Neutrophil (primary cell): ENCODE results near the gene LDLRAD3.

ENCODE experiments used
- H3K27ac ChIP-seq: fragments of 200-600 bp; sonication (generic); 2 replicates; pipeline ENCODE4 v1.5.1; 2016; ENCODE audit warnings: mild to moderate bottlenecking, moderate library complexity
- H3K27me3 ChIP-seq: fragments of 200-600 bp; sonication (generic); 2 replicates; pipeline ENCODE4 v1.6.0; 2016; ENCODE audit warnings: mild to moderate bottlenecking
- H3K36me3 ChIP-seq: fragments of 200-600 bp; sonication (generic); 2 replicates; pipeline ENCODE4 v1.5.1; 2017
- H3K4me1 ChIP-seq, 2 experiments: fragments of 200-600 bp in 1 of 2; sonication (generic) in 1 of 2; 1 replicate in 1 of 2; 2 replicates in 1 of 2; pipeline versions ENCODE4 v1.5.1 to v1.6.1; 2013 to 2016; ENCODE audit warnings: low read depth in 1 of 2, low read length in 1 of 2, mild to moderate bottlenecking in 1 of 2, moderate library complexity in 1 of 2; ENCODE audit not compliant: control insufficient read depth in 1 of 2, insufficient read depth in 1 of 2
- H3K4me3 ChIP-seq, 2 experiments: fragments of 200-600 bp in 1 of 2; sonication (generic) in 1 of 2; 1 replicate in 1 of 2; 2 replicates in 1 of 2; pipeline ENCODE4 v1.5.1; 2013 to 2016; ENCODE audit warnings: low read depth in 1 of 2, low read length in 1 of 2, mild to moderate bottlenecking in 1 of 2, moderate library complexity in 1 of 2
- H3K9me3 ChIP-seq: fragments of 200-600 bp; sonication (generic); 2 replicates; pipeline ENCODE4 v1.5.1; 2016
- TF ChIP-seq, protein P1 (sequence below): fragments of 200-600 bp; sonication (generic); IDR thresholded peaks from 2 replicates; pipeline ENCODE4 v1.5.1; 2016; ENCODE audit warnings: antibody characterized with exemption

Gene LDLRAD3

DNA sequence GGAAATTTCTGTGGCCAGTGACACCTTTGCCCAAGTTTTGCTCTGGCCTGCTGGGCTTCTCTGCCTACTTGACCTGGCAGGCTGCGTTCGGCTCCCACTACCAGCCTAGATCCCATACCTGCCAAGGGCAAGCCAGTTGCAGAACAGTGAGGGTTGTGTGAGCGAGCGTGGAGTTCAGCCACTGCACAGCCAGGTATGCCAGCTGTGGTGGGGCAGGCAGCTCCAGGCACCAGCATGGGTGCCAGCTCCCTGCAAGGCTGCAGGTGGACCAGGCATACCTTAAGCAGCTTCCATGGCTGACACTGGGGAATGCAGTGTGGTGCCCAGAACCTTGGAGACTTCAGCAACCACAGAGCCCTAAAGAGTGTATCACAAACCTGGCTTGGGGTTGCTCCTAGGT, 133.5 kb downstream of the LDLRAD3 start:
- no peaks in the 10 kb centered on the region for H3K27me3 ChIP-seq
- no peak overlapping the region for H3K27ac ChIP-seq
- no peaks in the 10 kb centered on the region for H3K4me1 ChIP-seq
- H3K36me3 ChIP-seq, result no peaks in the 10 kb centered on the region
- H3K9me3 ChIP-seq, result no peaks in the 10 kb centered on the region
- no peak overlapping the region for H3K4me3 ChIP-seq
- TF ChIP-seq, protein P1, sequence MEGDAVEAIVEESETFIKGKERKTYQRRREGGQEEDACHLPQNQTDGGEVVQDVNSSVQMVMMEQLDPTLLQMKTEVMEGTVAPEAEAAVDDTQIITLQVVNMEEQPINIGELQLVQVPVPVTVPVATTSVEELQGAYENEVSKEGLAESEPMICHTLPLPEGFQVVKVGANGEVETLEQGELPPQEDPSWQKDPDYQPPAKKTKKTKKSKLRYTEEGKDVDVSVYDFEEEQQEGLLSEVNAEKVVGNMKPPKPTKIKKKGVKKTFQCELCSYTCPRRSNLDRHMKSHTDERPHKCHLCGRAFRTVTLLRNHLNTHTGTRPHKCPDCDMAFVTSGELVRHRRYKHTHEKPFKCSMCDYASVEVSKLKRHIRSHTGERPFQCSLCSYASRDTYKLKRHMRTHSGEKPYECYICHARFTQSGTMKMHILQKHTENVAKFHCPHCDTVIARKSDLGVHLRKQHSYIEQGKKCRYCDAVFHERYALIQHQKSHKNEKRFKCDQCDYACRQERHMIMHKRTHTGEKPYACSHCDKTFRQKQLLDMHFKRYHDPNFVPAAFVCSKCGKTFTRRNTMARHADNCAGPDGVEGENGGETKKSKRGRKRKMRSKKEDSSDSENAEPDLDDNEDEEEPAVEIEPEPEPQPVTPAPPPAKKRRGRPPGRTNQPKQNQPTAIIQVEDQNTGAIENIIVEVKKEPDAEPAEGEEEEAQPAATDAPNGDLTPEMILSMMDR, result no peak

DNA sequence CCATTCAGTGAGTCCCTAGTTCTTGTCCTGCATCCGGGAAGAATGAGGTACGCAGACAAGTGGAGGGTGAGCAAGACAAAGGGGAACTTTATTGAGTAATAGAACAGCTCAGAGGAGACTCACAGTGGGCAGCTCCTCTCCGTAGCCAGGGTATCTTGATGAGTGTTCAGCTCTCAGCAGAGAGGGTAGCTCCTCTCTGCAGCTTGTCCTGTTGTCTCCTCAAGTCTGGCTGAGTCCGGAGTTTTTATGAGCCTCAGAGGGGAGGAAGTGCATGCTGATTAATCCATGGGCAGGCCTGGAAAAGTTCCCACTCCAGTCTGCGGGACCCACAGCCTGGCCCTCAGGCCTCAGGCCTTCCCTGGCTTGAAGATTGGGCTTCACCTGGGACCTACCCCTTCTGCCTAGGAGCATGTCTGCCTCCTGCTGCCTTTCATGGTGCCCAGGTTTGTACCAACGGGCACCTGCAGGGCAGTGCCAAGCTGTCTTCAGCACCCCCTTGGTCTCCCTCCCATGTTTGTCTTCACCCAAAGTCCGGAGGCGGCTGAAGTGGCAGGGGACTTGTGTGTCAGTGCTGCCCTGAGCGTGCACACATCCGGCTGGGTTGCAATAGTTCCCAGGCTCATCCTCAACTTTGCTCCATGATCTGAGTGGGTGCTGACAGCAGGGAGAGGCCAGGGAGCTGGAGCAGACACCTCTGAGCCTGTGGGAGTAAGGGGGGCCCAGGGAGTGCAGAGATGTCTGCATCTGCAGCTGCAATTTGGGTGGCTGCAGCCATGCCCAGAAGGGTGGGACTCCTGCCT, 134.2 kb downstream of the LDLRAD3 start:
- Histone ChIP-seq H3K9me3 (no peaks in the 10 kb centered on the region), H3K27ac (no peak overlapping the region), H3K27me3 (no peaks in the 10 kb centered on the region), H3K36me3 (no peaks in the 10 kb centered on the region), H3K4me3 (no peak overlapping the region), H3K4me1 (no peaks in the 10 kb centered on the region)
- TF ChIP-seq, protein P1, result no peak

DNA sequence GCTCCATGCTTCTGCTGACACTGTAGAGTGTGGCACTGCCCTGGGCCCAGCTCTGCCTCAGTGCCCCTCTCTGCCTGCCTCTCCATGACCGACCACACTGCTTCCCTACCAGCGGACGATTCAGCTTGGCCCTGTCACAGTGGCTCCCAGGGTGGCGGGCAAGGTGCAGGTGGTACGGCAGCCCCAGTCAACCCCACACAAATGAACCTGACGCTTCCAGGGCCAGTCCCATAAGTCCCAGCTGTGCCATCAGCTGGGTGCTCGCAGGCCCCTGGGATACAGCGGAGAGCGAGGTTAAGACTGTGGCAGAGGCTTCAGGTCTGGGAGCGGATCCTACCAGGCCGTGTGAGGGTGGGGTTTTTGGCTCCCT, 134.8 kb downstream of the LDLRAD3 start:
- TF ChIP-seq, protein P1, result no peak
- Histone ChIP-seq H3K36me3 (no peaks in the 10 kb centered on the region), H3K27me3 (no peaks in the 10 kb centered on the region), H3K4me3 (no peak overlapping the region), H3K27ac (no peak overlapping the region), H3K4me1 (no peaks in the 10 kb centered on the region), H3K9me3 (no peaks in the 10 kb centered on the region)

DNA sequence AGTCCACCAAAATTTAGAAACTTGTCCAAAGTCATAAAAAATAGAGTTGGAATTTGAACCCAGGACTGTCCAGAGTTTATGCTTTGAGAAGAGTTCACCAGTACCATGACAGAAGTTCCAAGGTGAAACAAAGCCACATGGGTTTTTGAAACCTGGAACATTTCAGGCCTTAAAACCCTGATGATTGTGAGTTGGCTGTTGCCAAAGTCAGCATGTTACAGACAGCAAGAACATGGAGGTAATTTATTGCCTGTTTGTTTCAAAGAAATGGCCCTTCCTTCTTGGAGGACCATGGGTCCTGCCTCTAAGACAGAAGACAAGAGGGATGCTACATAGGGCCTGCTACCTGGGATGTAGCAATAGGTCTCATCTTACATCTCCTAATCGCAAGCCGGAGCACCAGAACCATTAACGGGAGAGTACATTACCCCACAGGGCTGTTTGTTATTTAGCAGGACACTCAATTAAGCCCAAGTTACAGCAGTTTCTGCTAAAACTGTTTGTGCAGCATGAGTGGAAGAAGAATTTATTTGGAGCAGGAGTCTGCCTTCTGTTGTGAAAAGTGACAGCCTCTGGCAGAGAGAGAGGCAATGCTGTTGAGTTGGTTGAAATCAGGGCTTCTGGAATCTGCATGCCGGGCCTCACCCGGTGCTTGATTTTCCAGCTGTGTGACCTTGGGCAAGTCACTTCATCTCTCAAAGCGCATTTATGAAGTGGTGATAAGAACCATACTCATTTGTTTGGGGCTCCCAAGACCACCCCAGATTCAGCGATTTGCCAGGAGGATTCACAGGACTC, 136.2 kb downstream of the LDLRAD3 start:
- Histone ChIP-seq H3K27me3 (no peaks in the 10 kb centered on the region), H3K27ac (no peak overlapping the region), H3K4me3 (no peak overlapping the region), H3K9me3 (no peaks in the 10 kb centered on the region), H3K36me3 (no peaks in the 10 kb centered on the region), H3K4me1 (no peaks in the 10 kb centered on the region)
- TF ChIP-seq, protein P1, result no peak

DNA sequence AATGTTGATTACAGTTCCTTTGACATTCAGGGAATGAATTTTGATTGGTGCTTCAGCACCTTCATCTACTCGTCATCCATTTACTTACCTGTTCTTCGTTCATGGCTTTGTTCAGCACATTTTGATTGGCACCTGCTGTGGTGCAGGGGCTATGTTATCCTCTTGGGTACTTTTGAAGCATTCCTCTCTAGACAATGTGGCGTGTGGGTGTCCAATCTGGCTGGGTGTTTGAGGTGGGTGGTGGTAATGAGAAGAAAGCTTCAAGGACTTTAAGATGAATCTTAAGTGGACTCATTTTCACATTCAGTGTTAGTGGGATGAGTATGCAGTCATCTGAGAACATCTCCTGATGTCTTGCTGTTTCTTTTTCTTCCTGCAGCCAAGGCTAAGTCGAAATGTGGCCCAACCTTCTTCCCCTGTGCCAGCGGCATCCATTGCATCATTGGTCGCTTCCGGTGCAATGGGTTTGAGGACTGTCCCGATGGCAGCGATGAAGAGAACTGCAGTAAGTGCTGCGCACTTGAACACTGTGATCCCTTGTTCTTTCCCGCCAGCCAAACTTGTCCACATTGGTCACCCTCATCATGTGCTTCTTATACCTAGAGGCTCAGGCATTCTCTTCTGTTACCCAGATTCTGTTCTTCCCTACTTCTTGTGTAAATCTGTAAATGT, 137.5 kb downstream of the LDLRAD3 start:
- TF ChIP-seq, protein P1, result no peak
- Histone ChIP-seq H3K27ac (no peak overlapping the region), H3K4me1 (no peaks in the 10 kb centered on the region), H3K4me3 (no peak overlapping the region), H3K36me3 (no peaks in the 10 kb centered on the region), H3K9me3 (no peaks in the 10 kb centered on the region), H3K27me3 (no peaks in the 10 kb centered on the region)
